Iris pigment epithelial cell (primary cell): ENCODE results near the gene SNAPC2.

ENCODE experiments used
- DNase-seq: peaks from one replicate; pipeline ENCODE4 v3.0.0-alpha.2; 2011; ENCODE audit warnings: low read depth

SNAPC2 gene, protein sequence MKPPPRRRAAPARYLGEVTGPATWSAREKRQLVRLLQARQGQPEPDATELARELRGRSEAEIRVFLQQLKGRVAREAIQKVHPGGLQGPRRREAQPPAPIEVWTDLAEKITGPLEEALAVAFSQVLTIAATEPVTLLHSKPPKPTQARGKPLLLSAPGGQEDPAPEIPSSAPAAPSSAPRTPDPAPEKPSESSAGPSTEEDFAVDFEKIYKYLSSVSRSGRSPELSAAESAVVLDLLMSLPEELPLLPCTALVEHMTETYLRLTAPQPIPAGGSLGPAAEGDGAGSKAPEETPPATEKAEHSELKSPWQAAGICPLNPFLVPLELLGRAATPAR

DNA sequence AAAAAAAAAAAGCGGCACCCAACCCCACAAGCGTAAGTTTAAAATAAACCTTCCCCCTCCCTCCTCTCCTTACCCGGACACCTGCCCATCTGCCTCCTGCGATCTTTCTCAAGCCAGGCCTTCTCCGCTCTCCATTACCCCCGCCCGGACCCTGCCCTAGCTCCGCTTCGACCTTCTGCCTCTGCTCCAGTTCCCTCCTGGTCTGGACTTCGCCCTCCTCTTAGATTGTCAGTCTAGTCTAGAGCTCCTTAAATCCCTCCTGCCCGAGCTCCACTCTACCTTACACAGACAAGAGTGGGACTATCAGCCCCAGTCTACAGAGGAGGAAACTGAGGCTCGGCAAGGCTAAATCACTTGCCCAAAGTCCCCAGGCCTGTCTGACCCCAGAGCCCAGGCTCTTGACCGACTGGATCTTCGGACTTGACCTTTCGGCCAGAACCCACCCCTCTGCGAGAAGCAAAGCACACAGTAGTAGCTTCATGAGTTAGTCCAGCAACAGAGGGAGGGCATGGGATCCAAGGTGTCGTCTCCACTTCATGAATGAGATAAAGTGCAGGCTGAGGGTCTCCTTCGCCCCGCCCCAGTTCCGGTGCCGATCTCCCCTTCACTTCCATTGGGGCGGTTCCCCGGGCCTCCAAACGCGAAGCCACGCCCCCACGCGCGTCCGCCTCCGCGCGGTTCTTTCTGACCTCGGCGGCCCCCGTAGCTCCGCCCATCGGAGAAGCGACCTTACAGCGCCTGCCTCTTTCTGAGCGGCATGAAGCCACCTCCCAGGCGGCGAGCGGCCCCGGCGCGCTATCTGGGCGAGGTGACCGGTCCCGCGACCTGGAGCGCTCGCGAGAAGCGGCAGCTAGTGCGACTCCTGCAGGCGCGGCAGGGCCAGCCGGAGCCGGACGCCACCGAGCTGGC is at the start of gene SNAPC2:
TSS of gene SNAPC2 (plus strand) at position 729 of the 909 bp plus-strand sequence. CDS start at position 758, 29 bp downstream.
- DNase-seq: peak; percentile 94

DNA sequence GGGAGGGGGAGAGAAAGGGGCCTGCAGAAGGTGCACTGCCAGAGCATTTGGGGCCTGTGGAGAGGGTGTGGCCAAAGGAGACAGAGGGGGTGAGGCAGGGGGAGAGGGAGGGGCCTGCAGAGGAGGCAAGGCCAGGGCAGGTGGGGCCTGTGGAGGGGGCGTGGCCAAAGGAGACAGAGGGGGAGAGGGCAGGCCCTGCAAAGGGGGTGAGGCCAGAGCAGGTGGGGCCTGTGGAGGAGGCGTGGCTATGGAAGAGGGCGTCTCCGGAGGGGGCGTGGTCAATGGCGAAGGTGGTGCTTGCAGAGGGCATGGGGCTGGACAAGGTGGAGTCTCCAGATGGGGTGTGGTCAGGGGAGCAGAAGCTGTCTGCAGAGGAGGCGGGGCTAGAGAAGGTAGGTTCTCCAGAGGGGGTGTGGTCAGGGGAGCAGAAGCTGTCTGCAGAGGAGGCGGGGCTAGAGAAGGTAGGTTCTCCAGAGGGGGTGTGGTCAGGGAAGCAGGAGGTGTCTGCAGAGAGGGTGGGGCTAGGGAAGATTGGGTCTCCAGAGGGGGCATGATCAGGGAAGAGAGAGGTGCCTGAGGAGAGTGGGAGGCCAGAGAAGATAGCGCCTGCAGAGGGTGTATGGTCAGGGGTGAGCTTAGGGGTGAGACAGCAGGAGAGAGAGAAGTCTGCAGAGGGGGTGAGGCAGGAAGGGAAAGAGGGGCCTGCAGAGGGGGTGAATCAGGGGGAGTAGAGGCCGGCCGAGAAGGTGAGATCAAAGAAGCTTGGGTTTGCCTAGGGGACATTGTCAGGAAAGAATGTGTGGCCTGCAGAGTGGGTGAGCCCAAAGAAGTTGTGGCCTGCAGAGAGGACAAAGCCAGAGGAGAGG is 49.3 kb upstream of the SNAPC2 start:
- DNase-seq: peak; percentile 43

DNA sequence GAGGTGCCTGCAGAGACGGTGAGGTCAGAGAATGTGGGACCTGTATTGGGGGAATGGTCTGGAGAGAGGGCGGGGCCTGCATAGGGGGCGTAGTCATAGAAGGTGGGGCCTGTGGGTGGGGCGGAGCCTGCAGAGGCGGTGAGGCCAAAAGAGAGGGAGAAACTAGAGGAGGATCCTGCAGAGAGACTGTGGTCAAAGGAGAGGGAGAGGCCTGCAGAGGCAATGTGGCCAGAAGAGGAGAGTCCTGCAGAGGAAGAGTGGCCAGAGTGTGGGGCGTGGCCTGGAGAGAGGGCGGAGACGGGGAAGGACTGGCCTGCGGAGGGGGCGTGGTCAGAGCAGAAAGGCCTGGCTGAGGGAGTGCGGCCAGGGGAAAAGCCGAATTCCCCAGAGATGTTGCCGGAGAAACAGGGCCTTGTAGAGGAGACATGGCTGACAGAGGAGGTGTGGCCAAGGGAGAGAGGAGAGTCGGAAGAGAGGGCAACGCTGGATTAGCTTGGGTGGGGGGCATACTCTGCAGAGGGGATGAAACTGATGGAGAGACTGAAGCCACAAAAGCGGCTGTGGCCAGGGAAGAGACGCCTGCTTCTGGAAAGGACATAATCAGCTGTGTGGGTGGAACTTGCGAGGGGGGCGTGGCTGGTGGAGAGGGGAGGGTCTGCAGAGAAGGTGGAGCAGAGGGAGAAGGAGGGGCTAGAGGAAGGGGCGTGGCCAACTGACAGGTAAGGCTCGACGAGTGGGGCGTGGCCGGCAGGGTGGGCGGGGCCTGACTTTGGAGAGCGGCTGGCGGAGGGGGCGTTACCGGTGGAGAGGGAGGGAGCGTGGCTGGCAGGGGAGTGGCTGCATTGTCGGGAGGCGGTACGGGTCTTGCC is 48.5 kb upstream of the SNAPC2 start:
- peak; percentile 92 for DNase-seq

DNA sequence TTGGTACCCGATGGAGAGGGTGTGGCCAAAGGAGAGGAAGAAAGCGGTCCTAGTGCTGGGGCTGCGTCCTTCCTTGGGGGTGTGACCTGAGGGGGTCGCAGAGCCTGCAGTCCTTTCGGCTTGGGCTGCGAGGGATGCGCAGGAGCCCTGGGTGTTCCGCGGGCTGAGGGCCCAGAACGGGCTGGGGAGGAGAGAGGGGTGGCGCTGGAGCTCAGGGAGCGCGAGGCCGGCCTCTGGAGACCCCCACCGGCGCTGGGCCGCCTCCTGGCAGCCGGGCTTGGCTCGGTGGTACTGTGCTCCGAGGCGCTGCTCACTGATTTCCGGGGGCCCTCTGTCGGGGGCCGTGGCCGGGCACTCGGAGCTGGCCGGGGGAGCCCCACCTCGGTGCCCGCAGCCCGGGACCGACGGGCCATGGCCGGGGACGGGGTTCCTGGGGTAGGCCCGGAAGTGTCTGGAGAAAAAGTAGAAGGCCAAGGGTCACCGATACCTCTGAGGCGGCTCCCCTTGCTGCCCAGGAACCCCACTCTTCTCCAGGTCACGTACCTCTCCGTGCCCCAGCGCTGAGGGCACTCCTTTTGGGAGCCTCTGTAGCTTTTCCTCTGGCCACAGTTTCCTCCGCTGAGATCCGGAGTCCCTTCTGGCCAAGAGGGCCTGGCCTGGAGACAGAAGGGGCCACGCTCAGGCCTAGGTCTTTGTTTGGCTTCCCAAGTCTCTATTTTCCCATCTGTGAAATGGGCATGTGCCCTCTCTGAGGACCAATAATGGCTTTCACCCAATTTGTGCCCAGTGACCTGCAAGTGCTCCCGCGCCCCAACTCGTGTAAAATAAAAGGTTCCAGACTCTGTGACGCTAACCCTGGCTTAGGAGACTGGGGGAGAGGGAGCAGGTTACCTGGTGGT is 47.6 kb upstream of the SNAPC2 start:
- DNase-seq: no peak

DNA sequence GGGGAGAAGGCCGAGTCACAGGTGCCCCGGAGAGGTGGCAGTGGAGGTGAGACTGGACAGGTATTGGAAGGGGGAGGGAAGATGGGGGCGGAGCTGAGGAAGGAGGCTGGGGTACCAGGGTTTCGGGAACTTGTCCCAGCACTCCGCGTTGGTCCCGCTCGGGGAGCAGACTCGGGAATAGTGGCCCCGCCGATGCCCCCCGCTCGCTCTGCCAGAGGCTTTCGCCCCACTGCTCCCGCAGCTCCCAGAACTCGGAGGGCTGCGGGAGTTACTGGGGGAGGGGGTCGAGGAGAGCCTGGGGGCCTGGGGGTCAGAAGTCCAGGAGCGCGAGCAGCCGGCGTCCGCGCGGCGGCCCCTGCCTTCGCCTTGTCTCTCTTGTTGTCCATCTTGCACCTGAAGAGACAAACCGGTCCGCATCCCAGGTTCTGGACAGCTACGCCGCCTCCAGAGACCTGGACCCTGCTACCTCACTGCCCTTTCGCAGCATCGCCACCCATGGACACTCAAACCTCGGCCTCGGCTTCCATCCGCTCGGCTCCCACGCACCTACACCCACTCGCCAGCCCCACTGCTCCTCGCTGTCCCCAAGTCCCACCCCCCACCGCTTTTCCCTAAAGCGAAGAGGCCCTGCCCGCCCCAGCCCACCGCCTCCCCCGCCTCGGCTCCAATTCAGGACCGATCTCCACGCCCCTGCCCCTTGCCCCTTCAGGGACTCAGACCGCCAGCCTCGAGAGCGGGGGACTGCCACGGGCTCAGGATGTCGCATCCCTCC is 46.6 kb upstream of the SNAPC2 start:
- no peak for DNase-seq

DNA sequence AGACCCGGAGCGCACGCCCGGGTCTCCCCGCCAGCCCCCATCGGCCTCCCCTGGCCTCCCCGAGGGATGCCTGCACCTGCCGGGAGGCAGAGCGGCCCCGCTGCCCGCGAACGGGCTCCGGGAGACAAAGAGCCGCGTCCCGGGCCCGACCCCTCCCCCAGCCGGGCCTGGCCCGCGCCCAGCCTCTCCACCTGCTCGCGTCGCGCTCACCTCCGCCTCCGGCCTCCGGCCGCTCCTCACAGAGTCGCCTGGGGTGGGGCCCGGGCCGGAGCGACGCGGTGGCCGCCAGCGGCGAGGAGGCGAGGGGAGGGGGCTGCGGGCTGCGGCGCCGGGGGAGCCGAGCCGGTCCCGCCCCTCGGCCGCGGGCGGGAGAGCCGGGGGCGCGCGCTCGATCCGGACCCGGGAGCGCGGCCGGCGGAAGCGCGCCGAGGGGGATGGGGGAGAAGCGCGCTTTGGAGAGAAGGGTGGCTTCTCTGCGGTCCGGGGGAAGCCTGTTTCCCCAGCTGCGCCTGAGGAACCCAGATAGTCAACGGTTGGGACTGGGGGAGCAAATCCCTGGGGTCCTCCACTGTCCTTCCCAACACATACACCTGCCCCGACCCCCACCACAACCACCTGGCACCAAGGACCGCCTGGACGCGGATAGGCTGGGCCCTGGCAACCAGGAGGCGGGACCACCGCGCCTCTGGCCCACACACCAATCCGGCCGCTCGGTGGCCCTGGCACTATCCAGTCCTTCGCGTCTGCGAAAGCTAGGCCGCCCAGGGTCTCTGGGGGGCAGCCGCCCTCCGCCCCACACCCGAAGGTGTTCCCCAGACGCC is 45.9 kb upstream of the SNAPC2 start, which contains the start of gene PRR36:
TSS of gene PRR36 (minus strand) at position 315 of the 821 bp plus-strand sequence. CDS start 701 bp downstream, outside the sequence.
- no peak for DNase-seq

DNA sequence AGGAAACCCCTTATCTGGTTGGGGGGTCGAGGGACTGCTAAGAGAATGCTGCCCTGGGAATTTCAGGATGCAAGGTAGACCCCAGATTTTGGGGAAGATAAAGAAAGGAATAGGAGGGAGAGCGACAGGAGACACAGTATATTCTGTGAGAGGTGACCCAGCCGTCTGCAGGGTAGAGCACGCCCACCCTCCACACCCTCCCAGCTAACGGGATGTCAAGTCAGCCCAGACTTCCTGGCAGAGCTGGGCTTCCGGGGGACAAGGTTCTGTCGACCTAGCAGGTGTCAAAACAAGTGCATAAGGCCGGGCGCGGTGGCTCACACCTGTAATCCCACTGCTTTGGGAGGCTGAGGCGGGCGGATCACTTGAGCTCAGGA is 45.3 kb upstream of the SNAPC2 start:
- DNase-seq: no peak

DNA sequence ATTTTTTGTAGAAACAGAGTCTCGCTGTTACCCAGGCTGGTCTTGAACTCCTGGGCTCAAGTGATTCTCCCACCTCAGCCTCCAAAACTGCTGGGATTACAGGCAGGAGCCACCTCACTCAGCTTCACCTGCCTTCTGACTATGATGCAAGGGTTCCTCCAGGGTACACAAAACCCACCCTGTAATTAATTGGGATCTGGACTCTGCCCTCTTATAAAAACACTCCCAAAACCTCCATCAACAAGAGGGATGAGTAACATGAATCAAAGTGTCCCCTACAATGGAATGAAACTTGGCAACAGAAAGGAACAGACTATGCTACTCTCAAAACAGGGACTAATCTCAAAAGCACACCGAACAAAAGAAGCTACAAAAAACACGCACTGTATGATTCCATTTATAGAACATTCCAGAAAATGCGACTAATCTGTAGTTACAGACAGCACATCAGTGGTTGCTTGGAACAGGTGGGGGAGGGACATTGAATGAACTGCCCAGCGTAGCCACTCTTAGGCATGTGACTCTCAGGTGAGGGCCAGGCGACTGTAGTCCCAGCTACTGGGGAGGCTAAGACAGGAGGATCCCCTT is 42.8 kb upstream of the SNAPC2 start:
- DNase-seq: no peak

DNA sequence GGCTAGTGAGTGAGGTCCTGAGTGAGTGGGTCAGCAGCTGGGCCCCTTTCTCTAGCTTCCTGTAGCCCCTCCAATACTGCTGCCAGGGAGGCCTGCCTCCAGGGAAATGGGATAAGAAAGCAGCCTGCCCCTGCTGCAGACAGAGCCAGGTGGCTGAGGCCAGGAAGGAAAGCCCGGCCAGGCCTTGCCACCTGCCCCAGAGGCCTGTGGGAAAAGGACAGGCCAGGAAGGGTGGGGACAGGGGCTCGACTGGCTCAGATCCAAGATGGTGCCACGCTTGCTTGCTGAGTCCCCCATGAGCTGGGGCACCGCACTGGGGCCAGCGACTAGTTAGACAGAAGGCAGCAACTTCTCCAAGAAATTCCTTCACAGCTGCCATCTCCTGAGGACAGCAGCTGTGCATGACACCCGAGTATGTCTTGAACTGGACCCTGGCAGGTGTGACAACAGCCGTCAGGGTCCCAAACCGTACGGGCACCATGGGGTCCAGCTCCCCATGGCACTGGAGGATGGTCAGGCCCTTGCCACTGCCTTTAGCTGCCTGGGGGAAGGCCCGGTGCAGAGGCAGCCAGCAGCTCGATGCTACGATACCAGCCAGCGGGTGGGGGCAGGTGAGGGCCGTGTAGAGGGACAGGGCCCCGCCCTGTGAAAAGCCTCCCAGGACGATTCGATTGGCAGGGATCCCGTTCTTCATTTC is 40.9 kb upstream of the SNAPC2 start:
- DNase-seq: no peak

DNA sequence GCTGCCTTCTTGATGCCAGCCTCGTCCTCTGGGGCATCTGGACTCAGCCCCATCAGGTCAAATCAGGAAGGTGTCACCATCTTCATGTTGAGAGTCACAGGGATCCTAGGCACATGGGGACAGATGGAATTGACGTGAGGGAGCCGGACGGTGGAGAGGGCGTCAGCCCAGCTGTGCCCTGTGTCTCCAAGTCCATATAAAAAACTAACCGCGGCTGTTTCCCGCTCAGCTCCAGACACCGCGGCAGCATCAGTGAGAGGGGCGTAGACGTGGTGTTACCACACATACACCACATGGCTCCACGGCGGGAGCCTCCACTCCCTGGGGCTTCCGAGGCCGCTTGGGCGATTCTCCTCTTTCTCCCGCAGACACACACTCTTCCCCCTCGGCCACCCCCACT is 40.3 kb upstream of the SNAPC2 start:
- DNase-seq: no peak

DNA sequence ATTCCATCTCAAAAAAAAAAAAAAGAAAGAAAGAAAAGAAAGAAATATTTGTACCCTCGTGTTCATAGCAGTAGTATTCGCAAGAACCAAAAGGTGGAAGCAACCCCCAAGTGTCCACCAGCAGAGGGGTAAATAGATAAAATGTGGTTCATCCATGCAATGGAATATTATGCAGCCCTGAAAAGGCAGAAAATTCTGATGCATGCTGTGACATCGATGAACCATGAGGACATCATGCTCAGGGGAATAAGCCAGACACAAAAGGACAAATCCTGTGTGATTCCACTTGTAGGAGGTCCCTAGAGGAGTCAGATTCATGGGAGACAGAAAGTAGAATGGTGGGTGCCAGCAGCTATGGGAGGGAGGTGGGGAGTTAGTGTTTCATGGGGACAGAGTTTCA is 38.2 kb upstream of the SNAPC2 start:
- DNase-seq: no peak

DNA sequence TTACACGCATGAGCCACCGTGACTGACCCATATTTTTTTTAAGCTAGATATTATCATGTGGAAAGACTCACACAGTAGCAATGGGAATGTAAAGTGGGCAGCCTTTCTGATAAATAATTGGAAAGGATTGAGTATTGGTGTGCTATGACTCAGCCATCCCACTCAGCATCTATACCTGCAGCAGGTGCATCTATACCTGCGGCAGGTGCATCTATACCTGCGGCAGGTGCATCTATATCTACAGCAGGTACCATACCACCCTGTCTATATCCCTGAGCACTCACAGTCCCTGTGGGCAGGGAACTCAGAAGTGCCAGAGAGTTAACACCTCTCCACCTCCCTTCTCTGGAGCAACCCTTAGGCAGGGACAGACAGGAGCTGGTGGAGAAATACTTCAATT is 37.0 kb upstream of the SNAPC2 start:
- DNase-seq: no peak

DNA sequence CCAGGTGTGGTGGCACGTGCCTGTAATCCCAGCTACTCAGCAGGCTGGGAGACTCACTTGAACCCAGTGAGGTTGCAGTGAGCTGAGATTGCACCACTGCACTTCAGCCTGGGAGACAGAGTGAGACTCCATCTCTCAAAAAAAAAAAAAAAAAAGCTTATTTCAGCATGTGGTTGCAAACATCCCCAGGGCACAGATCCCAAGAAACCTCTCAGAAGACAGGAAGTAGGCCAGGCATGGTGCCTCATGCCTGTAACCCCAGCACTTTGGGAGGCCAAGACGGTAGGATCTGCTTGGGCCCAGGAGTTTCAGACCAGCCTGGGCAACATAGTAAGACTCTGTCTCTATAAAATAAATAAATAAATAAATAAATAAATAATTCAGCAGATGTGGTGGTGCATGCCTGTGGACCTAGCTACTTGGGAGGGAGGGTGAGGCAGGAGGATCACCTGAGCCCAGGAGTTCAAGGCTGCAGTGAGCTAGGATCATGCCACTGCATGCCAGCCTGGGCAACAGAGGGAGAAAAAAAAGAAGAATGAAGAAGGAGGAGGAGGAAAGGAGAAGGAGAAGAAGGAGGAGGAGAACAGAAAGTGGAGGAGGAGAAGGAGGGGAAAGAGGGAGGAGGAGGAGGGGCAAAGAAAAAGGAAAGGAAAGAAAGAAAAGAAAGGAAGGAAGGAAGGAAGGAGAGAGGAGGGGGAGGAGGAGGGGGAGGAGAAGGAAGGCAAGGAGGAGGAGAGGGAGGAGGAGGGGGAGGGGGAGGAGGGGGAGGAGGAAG is 36.2 kb upstream of the SNAPC2 start:
- peak; percentile 30 for DNase-seq

DNA sequence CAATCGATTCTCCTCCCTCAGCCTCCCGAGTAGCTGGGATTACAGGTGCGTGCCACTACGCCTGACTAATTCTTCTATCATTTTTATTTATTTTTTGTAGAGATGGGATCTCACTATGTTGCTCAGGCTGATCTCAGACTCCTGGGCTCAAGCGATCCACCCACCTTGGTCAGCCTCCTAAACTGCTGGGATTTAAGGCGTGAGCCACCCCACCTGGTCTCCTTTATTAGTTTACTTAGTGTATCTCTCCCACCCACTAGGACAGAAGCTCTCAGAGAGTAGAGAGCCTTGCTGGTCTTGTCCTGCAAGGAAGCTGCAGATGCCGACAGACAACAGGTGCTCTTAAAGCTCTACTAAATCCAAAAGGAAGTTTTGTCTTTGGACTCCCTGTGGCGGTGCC is 34.3 kb upstream of the SNAPC2 start:
- no peak for DNase-seq

DNA sequence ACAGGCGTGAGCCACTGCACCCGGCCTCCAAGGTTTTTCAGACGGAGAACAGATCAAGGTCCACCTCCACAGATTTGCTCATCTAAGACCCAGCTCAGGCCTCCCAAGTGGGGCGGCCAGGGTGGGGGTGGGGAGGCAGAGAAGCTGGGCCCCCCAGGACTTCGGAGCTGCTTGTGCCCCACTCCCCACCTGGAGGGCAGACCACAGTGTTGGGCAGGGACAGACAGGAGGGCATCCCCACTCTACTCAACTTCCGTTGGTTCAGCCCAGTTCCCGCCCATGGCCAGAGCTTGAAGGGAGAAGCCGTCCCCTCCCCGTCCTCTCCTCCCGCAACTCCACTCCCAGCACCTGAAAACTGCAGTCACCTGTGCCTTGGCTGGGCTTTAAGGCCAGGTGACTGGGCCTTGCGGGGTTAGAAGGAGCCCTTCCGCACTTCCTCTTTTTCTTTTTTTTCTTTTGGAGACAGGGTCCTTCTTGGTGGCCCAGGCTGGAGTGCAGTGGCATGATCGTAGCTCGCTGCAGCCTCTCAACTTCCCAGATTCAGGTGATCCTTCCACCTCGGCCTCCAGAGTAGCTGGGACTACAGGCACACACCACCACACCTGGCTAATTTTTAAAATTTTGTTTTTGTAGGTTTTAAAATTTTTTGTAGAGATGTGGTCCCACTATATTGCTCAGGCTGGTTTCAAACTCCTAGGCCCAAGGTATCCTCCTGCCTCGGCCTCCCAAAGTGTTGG is 32.6 kb upstream of the SNAPC2 start:
- no peak for DNase-seq
